Transverse colon (tissue), 4 donors: Measurements from ENCODE around the gene SENP5. TPM values are rescaled to one million over a fixed set of nuclear protein-coding genes. Genes with fewer than 3 reads are reported as not detected.
"Not testable (repeated sequence)": the region's sequence is repeated elsewhere in the genome, so short reads cannot be mapped to it uniquely, and the experiment has no call there.

Source experiments
- DNase-seq: peaks from one replicate; pipeline ENCODE4 v3.0.0-alpha.2; 2019
- H3K27ac ChIP-seq, 4 donors: fragments of 200-600 bp; sonication (generic); 2 replicates each; pipeline ENCODE4 v1.5.1; 2016 to 2018; ENCODE audit warnings: inconsistent platforms in 4 of 4
- H3K27me3 ChIP-seq: fragments of 200-600 bp; sonication (generic); 2 replicates; pipeline ENCODE4 v1.5.1; 2017; ENCODE audit warnings: inconsistent platforms
- H3K36me3 ChIP-seq, 4 donors: fragments of 200-600 bp; sonication (generic); 2 replicates each; pipeline ENCODE4 v1.5.1; 2017 to 2019; ENCODE audit warnings: inconsistent platforms in 4 of 4
- H3K4me1 ChIP-seq, 4 donors: fragments of 200-600 bp; sonication (generic); 2 replicates each; pipeline ENCODE4 v1.5.1; 2017 to 2020; ENCODE audit warnings: inconsistent platforms in 4 of 4
- H3K4me3 ChIP-seq, 4 donors: fragments of 200-600 bp; sonication (generic); 1 replicate in 1 of 4; 2 replicates in 3 of 4; pipeline versions ENCODE4 v1.5.1 to v1.6.1; 2017 to 2019; ENCODE audit warnings: inconsistent platforms in 4 of 4
- H3K9me3 ChIP-seq, 2 donors: fragments of 200-600 bp; sonication (generic); 2 replicates each; pipeline ENCODE4 v1.5.1; 2017 to 2019; ENCODE audit warnings: inconsistent platforms in 2 of 2
- EP300 ChIP-seq: sonication (generic); formaldehyde crosslinking; IDR thresholded peaks from one replicate; pipeline ENCODE4 v1.6.1; 2017; ENCODE audit warnings: antibody characterized with exemption, low read depth
- POLR2A ChIP-seq: fragments of 450-650 bp; IDR thresholded peaks from one replicate; pipeline ENCODE4 v1.6.1; 2016; ENCODE audit warnings: antibody characterized with exemption, mild to moderate bottlenecking, moderate library complexity
- POLR2AphosphoS5 ChIP-seq, 3 donors: sonication (generic); formaldehyde crosslinking; IDR thresholded peaks; one replicate each; pipeline ENCODE4 v1.6.1; 2016; ENCODE audit warnings: antibody characterized with exemption in 3 of 3
- WGBS, 2 donors: methylation state at CpG; one replicate each; pipeline ENCODE4 v1.1.5; 2018; ENCODE audit warnings: low coverage in 1 of 2; 5-methylcytosine and 5-hydroxymethylcytosine counted together
- in situ Hi-C, 4 donors: fragments of 200-750 bp; cut with MboI; loops; one replicate each; pipeline versions ENCODE4 v1.15.0 to v1.15.1; 2017; ENCODE audit warnings: low sequenced_read_pairs in 3 of 4, low pct_ligation_motif_present in 1 of 4, low pct_unique_long_range_greater_than_20kb in 1 of 4
- intact Hi-C: fragments of 100-400 bp; cut with DNase I; formaldehyde crosslinking; loops from one replicate; pipeline ENCODE4 v1.15.1; 2023; ENCODE audit warnings: low total_unique reads
- total RNA-seq, 4 donors: library from RNA; depleted of rRNA; stranded (reverse); fragments of >200 nt; gene quantifications; one replicate each; pipeline ENCODE4 v1.1.0, GENCODE V29; 2016
- TF ChIP-seq, protein P1 (sequence below), 5 experiments: fragments of 200-600 bp in 3 of 5; fragments of 450-650 bp in 2 of 5; sonication (generic) in 3 of 5; IDR thresholded peaks; 1 replicate in 2 of 5; 2 replicates in 3 of 5; pipeline ENCODE4 v1.5.1; 2016 to 2017; ENCODE audit warnings: antibody characterized with exemption in 5 of 5, inconsistent platforms in 3 of 5, mild to moderate bottlenecking in 2 of 5, moderate library complexity in 1 of 5

The SENP5 gene
- total RNA-seq: 10 to 100 TPM; 33.3 to 52.1 (median 48.0) TPM

GRCh38 chr3:196867507-196868296, at the start of gene SENP5:
SENP5 (plus strand) TSS chr3:196867920; CDS start chr3:196885182, 17,262 bp downstream.
- peak; percentile 94 for DNase-seq
- in situ Hi-C loops (no loop called here), intact Hi-C loops (no loop called here)
- peaks cover 9 to 35% (median 21%) of the 10 kb centered on the region in 4 donors for H3K4me1 ChIP-seq
- WGBS, 2 donors: 0 to 1% methylated on average over 1 to 49 of the region's 93 CpGs
- TF ChIP-seq, protein P1, sequence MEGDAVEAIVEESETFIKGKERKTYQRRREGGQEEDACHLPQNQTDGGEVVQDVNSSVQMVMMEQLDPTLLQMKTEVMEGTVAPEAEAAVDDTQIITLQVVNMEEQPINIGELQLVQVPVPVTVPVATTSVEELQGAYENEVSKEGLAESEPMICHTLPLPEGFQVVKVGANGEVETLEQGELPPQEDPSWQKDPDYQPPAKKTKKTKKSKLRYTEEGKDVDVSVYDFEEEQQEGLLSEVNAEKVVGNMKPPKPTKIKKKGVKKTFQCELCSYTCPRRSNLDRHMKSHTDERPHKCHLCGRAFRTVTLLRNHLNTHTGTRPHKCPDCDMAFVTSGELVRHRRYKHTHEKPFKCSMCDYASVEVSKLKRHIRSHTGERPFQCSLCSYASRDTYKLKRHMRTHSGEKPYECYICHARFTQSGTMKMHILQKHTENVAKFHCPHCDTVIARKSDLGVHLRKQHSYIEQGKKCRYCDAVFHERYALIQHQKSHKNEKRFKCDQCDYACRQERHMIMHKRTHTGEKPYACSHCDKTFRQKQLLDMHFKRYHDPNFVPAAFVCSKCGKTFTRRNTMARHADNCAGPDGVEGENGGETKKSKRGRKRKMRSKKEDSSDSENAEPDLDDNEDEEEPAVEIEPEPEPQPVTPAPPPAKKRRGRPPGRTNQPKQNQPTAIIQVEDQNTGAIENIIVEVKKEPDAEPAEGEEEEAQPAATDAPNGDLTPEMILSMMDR (IDR thresholded peaks at IDR 0.05): no peak
- TF ChIP-seq EP300 (no peak), POLR2A (peak; percentile 96), POLR2AphosphoS5 (IDR thresholded peaks at IDR 0.05) (peak; percentile 93 to 99 (median 99))
- peaks cover 0 to 6% of the 10 kb centered on the region in 2 donors for H3K9me3 ChIP-seq
- peak within 1 kb of the TSS; percentile 95 to 98 (median 96) for H3K27ac ChIP-seq
- H3K36me3 ChIP-seq: no peaks in the 10 kb centered on the region
- peak within 1 kb of the TSS; percentile 76 to 91 (median 90) for H3K4me3 ChIP-seq
- no peaks in the 10 kb centered on the region for H3K27me3 ChIP-seq

- intact Hi-C loops (no loop called here), in situ Hi-C loops (no loop called here)
- Histone ChIP-seq H3K9me3 (no peaks in the 10 kb centered on the region), H3K36me3 (peaks cover 0 to 70% (median 37%) of the 10 kb centered on the region in 4 donors), H3K4me3 (no peak overlapping the region), H3K4me1 (no peaks in the 10 kb centered on the region), H3K27me3 (no peaks in the 10 kb centered on the region), H3K27ac (no peak overlapping the region)
- WGBS, 2 donors: 95 to 98% methylated on average over 5 to 6 of the region's 6 CpGs
- no peak for DNase-seq
- TF ChIP-seq EP300 (no peak), POLR2AphosphoS5 (IDR thresholded peaks at IDR 0.05) (no peak), POLR2A (no peak)
- TF ChIP-seq, protein P1 (IDR thresholded peaks at IDR 0.05): no peak
These were observed 45.8 kb upstream of the SENP5 start for GRCh38 chr3:196821806-196822355.

GRCh38 chr3:196829651-196830050, 38.1 kb upstream of the SENP5 start:
- H3K9me3 ChIP-seq, H3K4me3 ChIP-seq, intact Hi-C loops, DNase-seq, H3K4me1 ChIP-seq, H3K27me3 ChIP-seq, H3K27ac ChIP-seq: not testable (repeated sequence)
- H3K36me3 ChIP-seq: peaks cover 0 to 23% (median 9%) of the 10 kb centered on the region in 4 donors
- in situ Hi-C loops: loop anchor here in 2 of 4 donors (10.0 to 25.0 kb wide), 2 partner anchors 133 to 145 kb away; partner anchors contain the start of gene PIGZ (in 1 of the 2)
- WGBS, 2 donors: 96 to 97% methylated on average over 3 of the region's 3 CpGs

DNA sequence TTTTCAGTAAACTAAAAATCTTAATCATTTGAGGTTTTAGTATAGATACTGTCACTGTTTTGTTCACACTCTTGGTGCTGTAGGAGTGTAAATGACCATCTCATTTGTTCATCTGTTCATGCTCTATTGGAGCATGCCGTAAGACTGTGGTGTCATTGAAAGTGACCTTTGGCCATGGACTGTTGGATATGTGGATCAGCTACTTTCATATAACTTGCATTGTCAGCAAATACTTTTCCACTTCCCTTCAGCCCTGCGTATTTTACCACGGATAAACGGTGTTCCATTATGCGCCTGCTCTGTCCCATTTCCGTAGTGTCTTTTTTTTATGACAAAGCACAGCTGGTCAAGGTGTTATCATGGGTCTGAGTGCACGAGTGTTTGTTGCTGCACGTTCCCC, 32.6 kb upstream of the SENP5 start:
- Histone ChIP-seq H3K36me3 (peaks cover 0 to 12% (median 3%) of the 10 kb centered on the region in 4 donors), H3K27ac (no peak overlapping the region)
- WGBS, 2 donors: 62 to 71% methylated on average over 2 to 8 of the region's 8 CpGs

GRCh38 chr3:196836626-196837025, 31.1 kb upstream of the SENP5 start:
- H3K27me3 ChIP-seq, intact Hi-C loops, H3K36me3 ChIP-seq, H3K27ac ChIP-seq, H3K9me3 ChIP-seq, DNase-seq, H3K4me3 ChIP-seq, H3K4me1 ChIP-seq: not testable (repeated sequence)
- in situ Hi-C loops: loop anchor here in 2 of 4 donors (10.0 to 25.0 kb wide), 2 partner anchors 126 to 138 kb away; partner anchors contain the start of gene PIGZ (in 1 of the 2)
- WGBS, 2 donors: 82 to 86% methylated on average over 1 of the region's 1 CpG

More for the DNA sequence above, 32.6 kb upstream of the SENP5 start:
- H3K4me3 ChIP-seq: no peak overlapping the region
- TF ChIP-seq, protein P1 (IDR thresholded peaks at IDR 0.05): no peak
- TF ChIP-seq EP300: no peak
- no peak for TF ChIP-seq POLR2A
- no peak for TF ChIP-seq POLR2AphosphoS5 (IDR thresholded peaks at IDR 0.05)
- in situ Hi-C loops: loop anchor here in 2 of 4 donors (10.0 to 25.0 kb wide), 2 partner anchors 127 to 140 kb away; partner anchors contain the start of gene PIGZ (in 1 of the 2)
- no peak for DNase-seq
- H3K27me3 ChIP-seq: no peaks in the 10 kb centered on the region
- no peaks in the 10 kb centered on the region for H3K4me1 ChIP-seq
- H3K9me3 ChIP-seq: no peaks in the 10 kb centered on the region
- intact Hi-C loops: no loop called here
